ENCODE data around the gene C5AR2. TPM values are rescaled to one million over a fixed set of nuclear protein-coding genes. Genes with fewer than 3 reads are reported as not detected.

C5AR2 gene
- total RNA-seq, 1 experiment from 2014 or later: not detected

DNA sequence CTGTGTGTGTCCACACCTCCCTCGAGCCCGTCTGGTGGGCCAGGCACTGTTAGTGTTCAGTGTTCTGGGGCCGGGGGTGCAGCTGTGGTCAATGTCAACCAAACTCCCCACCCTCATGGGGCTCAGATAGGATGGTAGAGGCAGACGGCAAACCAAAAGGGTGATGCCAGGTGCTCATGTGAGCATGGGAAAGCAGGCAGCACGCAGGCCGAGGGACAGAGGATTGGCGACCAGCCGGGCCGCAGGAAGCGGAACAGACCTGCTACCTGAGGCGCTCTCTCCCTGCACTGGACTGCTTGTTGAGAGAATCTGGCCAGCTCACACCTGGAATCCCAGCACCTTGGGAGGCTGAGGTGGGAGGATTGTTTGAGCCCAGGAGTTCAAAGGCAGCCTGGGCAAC, 46.3 kb downstream of the C5AR2 start:
- DNase-seq: no peak
- H2BK20ac ChIP-seq (ENCODE audit: low read depth, low read length, poor library complexity, severe bottlenecking): no peak overlapping the region

More for the DNA sequence above, 46.3 kb downstream of the C5AR2 start:
- H3K9me3 Mint-ChIP-seq: no peaks in the 10 kb centered on the region
- H3K27ac Mint-ChIP-seq: no peak overlapping the region
- no peak overlapping the region for H2BK5ac ChIP-seq (ENCODE audit: insufficient read length, low read length)
- no peaks in the 10 kb centered on the region for H3K4me1 ChIP-seq (ENCODE audit: insufficient read depth, low read length)
- H3K14ac ChIP-seq (ENCODE audit: insufficient read depth, low read length): no peak overlapping the region
- H3K79me2 ChIP-seq (ENCODE audit: insufficient read depth, low read length): no peaks in the 10 kb centered on the region
- no peak overlapping the region for H3K23ac ChIP-seq (ENCODE audit: insufficient read length, low read depth, low read length)
- peaks cover 28 to 85% (median 59%) of the 10 kb centered on the region in 3 experiments; a peak in 6 of 7 replicates for H3K36me3 Mint-ChIP-seq (ENCODE audit: insufficient read depth in 1 of 3, low read depth in 3 of 3)
- no peak overlapping the region for H3K27ac ChIP-seq (ENCODE audit: insufficient read length, low read depth, low read length)
- no peaks in the 10 kb centered on the region for H3K23me2 ChIP-seq (ENCODE audit: insufficient read length, low read depth, low read length, poor library complexity, severe bottlenecking)
- no peak overlapping the region for H2BK120ac ChIP-seq (ENCODE audit: low read depth, low read length, poor library complexity, severe bottlenecking)
- H3K56ac ChIP-seq (ENCODE audit: insufficient read length, low read depth, low read length): no peak overlapping the region
- no peak overlapping the region for H2AK5ac ChIP-seq (ENCODE audit: insufficient read length, low read length)
- no peaks in the 10 kb centered on the region for H4K20me1 ChIP-seq (ENCODE audit: control insufficient read depth, insufficient read depth, insufficient read length)
- no peaks in the 10 kb centered on the region for H3K27me3 Mint-ChIP-seq (ENCODE audit: low read depth)
- H3K27me3 ChIP-seq (ENCODE audit: insufficient read depth, low read length): no peaks in the 10 kb centered on the region
- no peak overlapping the region for H3K4me3 Mint-ChIP-seq
- H4K8ac ChIP-seq (replicated peaks; ENCODE audit: insufficient read length, low read depth, low read length): no peak overlapping the region
- no peak overlapping the region for H3K4ac ChIP-seq (ENCODE audit: low read depth, low read length)
- H2AFZ ChIP-seq (ENCODE audit: low read length): no peak overlapping the region
- H2BK15ac ChIP-seq (ENCODE audit: low read depth, low read length): no peak overlapping the region
- H4K91ac ChIP-seq (ENCODE audit: insufficient read length, low read depth, low read length): no peak overlapping the region
- no CpG with 5 or more reads among the region's 11 CpGs for WGBS (ENCODE audit: extremely low coverage, insufficient read length, low lambda C conversion rate)
- no peak overlapping the region for H3K18ac ChIP-seq (ENCODE audit: insufficient read length, low read depth, low read length)
- no peaks in the 10 kb centered on the region for H3K79me1 ChIP-seq (ENCODE audit: insufficient read depth, low read depth, low read length, poor library complexity, severe bottlenecking)
- no peak for TF ChIP-seq CTCF (conservative IDR thresholded peaks at IDR 0.05)
- H3K9ac ChIP-seq (ENCODE audit: extremely low read depth, insufficient read length, low read length): no peak overlapping the region
- peaks cover 1 to 3% of the 10 kb centered on the region in 2 experiments; a peak in 2 of 4 replicates for H3K4me1 Mint-ChIP-seq
- H3T11ph ChIP-seq (ENCODE audit: low read length): no peak overlapping the region
- no peak overlapping the region for H2BK12ac ChIP-seq (ENCODE audit: insufficient read length, low read depth, low read length)
- no peak overlapping the region for H3K4me2 ChIP-seq (ENCODE audit: insufficient read depth, insufficient read length, low read length)
- no peaks in the 10 kb centered on the region for H3K9me3 ChIP-seq (ENCODE audit: control insufficient read depth, low read depth, low read length)
- no peak overlapping the region for H4K5ac ChIP-seq (ENCODE audit: insufficient read length, low read depth, low read length)

Measured in H9 (cell line).